Measurements from ENCODE around the gene PHRF1. TPM values are rescaled to one million over a fixed set of nuclear protein-coding genes. Genes with fewer than 3 reads are reported as not detected.

PHRF1 gene
- total and polyA plus RNA-seq, 7 experiments from 2014 or later, result 6.2 to 55.2 (median 47.5) TPM

DNA sequence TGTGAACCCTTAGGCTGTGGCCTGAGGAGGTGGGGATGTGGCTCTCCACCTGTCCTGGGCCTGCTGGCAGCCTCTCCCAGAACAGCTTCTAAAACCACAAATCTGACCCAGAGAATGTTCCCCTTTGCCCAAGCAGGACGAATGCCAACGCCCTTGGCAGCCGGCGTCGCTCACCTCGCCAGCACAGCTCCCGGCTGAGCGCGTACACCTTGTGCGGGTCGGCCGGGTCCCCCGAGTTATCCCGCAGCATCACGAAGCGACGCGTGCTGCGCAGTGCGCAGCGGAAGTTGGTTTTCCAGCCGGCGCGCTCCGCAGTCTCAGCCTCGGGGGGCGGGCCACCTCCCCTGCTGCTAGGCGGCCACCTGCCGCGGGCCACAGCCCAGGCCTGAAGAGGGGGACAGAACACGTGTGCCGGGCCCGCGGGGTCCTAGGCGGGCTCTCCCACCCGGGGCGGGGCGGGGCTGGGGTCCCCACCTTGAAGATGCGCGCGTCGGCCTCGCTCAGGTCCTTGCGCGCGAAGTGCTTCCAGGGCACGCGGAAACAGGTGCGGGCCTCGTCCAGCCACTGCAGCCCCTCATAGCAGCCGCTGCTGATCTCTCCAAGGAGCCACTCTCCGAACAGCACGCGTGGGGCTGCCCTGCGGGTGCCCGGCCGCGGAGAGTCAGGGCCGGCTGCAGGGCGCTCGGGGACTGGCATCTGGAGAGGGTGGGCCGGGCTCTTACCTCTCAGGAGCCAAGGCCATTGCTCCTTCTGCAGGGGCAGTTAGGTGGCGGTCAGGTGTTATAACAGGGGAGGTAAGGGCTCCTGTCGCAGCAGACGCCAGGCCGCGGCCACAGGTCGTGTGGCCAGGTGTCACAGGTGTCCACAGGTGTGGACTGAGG is 38.6 kb downstream of the PHRF1 start:
- H3K36me3 Mint-ChIP-seq, result peaks cover 0 to 13% (median 0%) of the 10 kb centered on the region in 5 donors
- H3K27ac Mint-ChIP-seq, result peak overlapping the region; percentile 83 to 97 (median 91)
- H3K4me3 Mint-ChIP-seq, result peak overlapping the region; percentile 80 to 94 (median 92)
- H3K9me3 Mint-ChIP-seq, result peaks cover 0 to 2% (median 0%) of the 10 kb centered on the region in 11 donors
- Histone ChIP-seq H3K27me3 (ENCODE audit: control insufficient read depth in 2 of 2, insufficient read depth in 2 of 2, low read length in 2 of 2) (no peaks in the 10 kb centered on the region), H3K36me3 (ENCODE audit: control insufficient read depth in 2 of 3, insufficient read depth in 3 of 3, low read length in 3 of 3) (peaks cover 0 to 42% (median 22%) of the 10 kb centered on the region in 3 experiments), H3K4me1 (ENCODE audit: control insufficient read depth in 2 of 2, insufficient read depth in 2 of 2, low read length in 2 of 2) (peaks cover 8 to 22% of the 10 kb centered on the region in 2 donors), H3K27ac (ENCODE audit: low read depth, low read length) (peak overlapping the region; percentile 95), H3K9me3 (ENCODE audit: control insufficient read depth in 2 of 3, low read length in 3 of 3) (no peaks in the 10 kb centered on the region), H3K4me3 (ENCODE audit: low read length) (peak overlapping the region; percentile 97)
- H3K27me3 Mint-ChIP-seq, result no peaks in the 10 kb centered on the region
- POLR2A ChIA-PET, result interaction anchor here (0.6 to 2.5 kb wide), 14 partner anchors 14 to 390 kb away, joined by 3 to 14 read pairs (median 3); partner anchors contain the start of genes HRAS, PHRF1 and TALDO1
- peaks cover 0 to 22% (median 15%) of the 10 kb centered on the region in 7 donors for H3K4me1 Mint-ChIP-seq
- intact Hi-C loops (cut with micrococcal nuclease), result loop anchor here (1.0 kb wide), 5 partner anchors 27 to 108 kb away; partner anchors contain the start of genes DEAF1 (in 2 of the 2), TMEM80 (in 2 of the 2), LMNTD2 (in 1 of the 2) and PHRF1 (in 1 of the 2)
- CTCF ChIA-PET, result no interaction called here
- DNase-seq (peak in 1 of 9 donors; percentile 42), ATAC-seq (no peak)

DNA sequence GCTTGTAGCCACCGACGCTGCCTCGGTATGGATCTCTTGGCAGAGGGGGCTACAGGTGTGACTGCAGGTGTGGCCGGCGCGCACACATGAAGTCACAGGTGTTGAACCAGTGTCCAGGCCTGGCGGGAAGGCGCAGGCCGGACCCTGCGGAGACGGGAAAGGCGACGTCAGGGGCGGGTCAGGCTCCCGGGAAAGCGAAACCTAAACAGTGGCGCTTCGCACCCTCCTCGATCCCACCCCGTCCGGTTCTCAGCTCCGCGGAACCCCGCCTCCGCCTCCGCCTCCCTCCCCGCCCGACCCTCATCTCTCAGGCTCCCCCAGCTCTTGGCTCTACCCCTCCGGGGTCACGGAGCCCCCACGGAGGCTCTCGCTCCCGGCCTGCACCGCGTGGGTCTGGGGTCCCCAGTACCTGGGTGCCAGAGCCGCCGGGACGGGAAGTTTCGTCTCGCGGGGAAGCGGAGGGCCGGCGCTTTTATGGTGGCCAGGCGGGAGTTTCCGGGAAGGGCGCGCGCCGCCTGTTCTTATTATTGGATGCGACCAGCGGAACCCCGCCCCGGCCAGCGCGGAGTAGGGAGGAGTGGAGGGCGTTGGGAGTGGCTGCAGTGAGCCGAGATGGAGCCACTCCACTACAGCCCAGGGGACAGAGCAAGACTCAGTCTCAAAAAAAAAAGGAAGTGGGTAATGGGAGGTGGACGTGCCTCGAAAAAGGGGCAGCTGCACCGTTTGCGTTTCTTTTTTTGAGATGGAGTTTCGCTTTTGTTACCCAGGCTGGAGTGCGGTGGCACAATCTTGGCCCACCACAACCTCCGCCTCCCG is 39.4 kb downstream of the PHRF1 start, which contains the start of gene IRF7:
Gene IRF7, minus strand, starts transcription at position 447 of the 816 bp plus-strand sequence. CDS start 586 bp downstream, outside the sequence.
- CTCF ChIA-PET, result interaction anchor here (0.6 kb wide), 1 partner anchor 1037 kb away, joined by 3 read pairs; no protein-coding TSS in a partner anchor
- POLR2A ChIA-PET, result interaction anchor here (0.6 to 1.5 kb wide), 11 partner anchors 15 to 408 kb away, joined by 3 to 6 read pairs (median 3); partner anchors contain the start of genes BET1L, HRAS, PHRF1 and RIC8A
- H3K4me3 ChIP-seq (ENCODE audit: low read length), result peak within 1 kb of the TSS; percentile 97
- ATAC-seq, result peak; percentile 91
- peak within 1 kb of the TSS; percentile 83 to 97 (median 93) for H3K27ac Mint-ChIP-seq
- peaks cover 0 to 13% (median 0%) of the 10 kb centered on the region in 5 donors for H3K36me3 Mint-ChIP-seq
- H3K9me3 Mint-ChIP-seq, result peaks cover 0 to 2% (median 0%) of the 10 kb centered on the region in 11 donors
- intact Hi-C loops (cut with micrococcal nuclease), result loop anchor here (1.0 to 2.0 kb wide), 8 partner anchors 27 to 194 kb away; partner anchors contain the start of genes DEAF1 (in 2 of the 2), TMEM80 (in 2 of the 2), LMNTD2 (in 1 of the 2) and PHRF1 (in 1 of the 2)
- no peaks in the 10 kb centered on the region for H3K27me3 Mint-ChIP-seq
- peaks cover 0 to 34% (median 17%) of the 10 kb centered on the region in 3 experiments for H3K36me3 ChIP-seq (ENCODE audit: control insufficient read depth in 2 of 3, insufficient read depth in 3 of 3, low read length in 3 of 3)
- peaks cover 8 to 22% of the 10 kb centered on the region in 2 donors for H3K4me1 ChIP-seq (ENCODE audit: control insufficient read depth in 2 of 2, insufficient read depth in 2 of 2, low read length in 2 of 2)
- DNase-seq, result peak; percentile 70 to 91 (median 76)
- H3K4me3 Mint-ChIP-seq, result peak within 1 kb of the TSS; percentile 80 to 94 (median 92)
- no peaks in the 10 kb centered on the region for H3K27me3 ChIP-seq (ENCODE audit: control insufficient read depth in 2 of 2, insufficient read depth in 2 of 2, low read length in 2 of 2)
- H3K27ac ChIP-seq (ENCODE audit: low read depth, low read length), result peak within 1 kb of the TSS; percentile 95
- peaks cover 0 to 22% (median 15%) of the 10 kb centered on the region in 7 donors for H3K4me1 Mint-ChIP-seq
- no peaks in the 10 kb centered on the region for H3K9me3 ChIP-seq (ENCODE audit: control insufficient read depth in 2 of 3, low read length in 3 of 3)

DNA sequence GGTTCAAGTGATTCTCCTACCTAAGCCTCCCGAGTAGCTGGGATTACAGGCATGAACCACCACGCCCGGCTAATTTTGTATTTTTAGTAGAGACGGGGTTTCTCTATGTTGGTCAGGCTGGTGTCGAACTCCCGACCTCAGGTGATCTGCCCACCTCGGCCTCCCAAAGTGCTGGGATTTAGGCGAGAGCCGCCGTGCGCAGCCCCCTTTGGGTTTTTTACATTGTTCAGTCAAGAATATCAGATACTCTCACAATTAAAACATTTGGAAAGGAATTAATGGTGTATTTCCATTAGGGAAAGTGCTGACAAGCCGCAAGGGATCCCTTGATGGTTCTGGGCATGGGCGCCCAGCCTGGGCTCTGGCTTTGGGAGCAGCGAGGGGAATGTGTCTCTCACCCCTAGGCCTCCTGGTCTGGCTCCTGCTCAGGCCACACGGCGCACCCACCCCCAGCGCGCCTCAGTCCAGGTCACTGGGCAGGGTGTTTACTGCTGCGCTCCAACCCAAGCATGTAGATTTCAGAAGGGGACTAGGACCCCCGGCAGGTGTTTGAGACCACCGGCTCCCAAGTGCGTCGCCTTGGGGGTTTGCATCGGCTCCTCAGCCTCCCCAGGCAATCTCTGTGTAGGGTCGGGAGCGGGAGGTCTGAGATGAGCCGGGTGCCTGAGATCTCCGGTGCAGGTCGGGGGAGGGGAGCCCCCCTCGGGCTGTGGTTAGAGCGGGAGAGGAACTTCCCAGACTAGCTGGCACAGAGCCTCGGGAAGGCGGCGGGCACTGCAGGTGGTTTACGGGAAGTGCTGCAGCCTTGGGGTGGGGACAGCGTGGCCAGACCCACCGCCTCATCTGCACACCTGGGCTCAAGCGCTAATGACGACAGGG is 40.3 kb downstream of the PHRF1 start:
- ATAC-seq (no peak), DNase-seq (no peak)
- Histone ChIP-seq H3K36me3 (ENCODE audit: control insufficient read depth in 2 of 3, insufficient read depth in 3 of 3, low read length in 3 of 3) (peaks cover 0 to 26% (median 9%) of the 10 kb centered on the region in 3 experiments), H3K27ac (ENCODE audit: low read depth, low read length) (peak overlapping the region; percentile 95), H3K4me1 (ENCODE audit: control insufficient read depth in 2 of 2, insufficient read depth in 2 of 2, low read length in 2 of 2) (peaks cover 8 to 22% of the 10 kb centered on the region in 2 donors), H3K27me3 (ENCODE audit: control insufficient read depth in 2 of 2, insufficient read depth in 2 of 2, low read length in 2 of 2) (no peaks in the 10 kb centered on the region), H3K9me3 (ENCODE audit: control insufficient read depth in 2 of 3, low read length in 3 of 3) (no peaks in the 10 kb centered on the region), H3K4me3 (ENCODE audit: low read length) (peak overlapping the region; percentile 97)
- Mint-ChIP-seq H3K27me3 (no peaks in the 10 kb centered on the region), H3K4me3 (peak overlapping the region; percentile 80 to 94 (median 92)), H3K4me1 (peaks cover 0 to 22% (median 15%) of the 10 kb centered on the region in 7 donors), H3K9me3 (peaks cover 0 to 2% (median 0%) of the 10 kb centered on the region in 11 donors), H3K36me3 (peaks cover 0 to 13% (median 0%) of the 10 kb centered on the region in 5 donors), H3K27ac (peak overlapping the region; percentile 83 to 97 (median 93))
- POLR2A ChIA-PET, result interaction anchor here (0.6 to 1.5 kb wide), 4 partner anchors 75 to 409 kb away, joined by 3 to 6 read pairs (median 3); partner anchors contain the start of genes BET1L, HRAS and RIC8A
- CTCF ChIA-PET, result interaction anchor here (0.6 kb wide), 1 partner anchor 1036 kb away, joined by 3 read pairs; no protein-coding TSS in a partner anchor
- intact Hi-C loops (cut with micrococcal nuclease), result loop anchor here (1.0 to 2.0 kb wide), 3 partner anchors 62 to 193 kb away; partner anchors contain the start of gene RPLP2 (in 1 of the 2)

DNA sequence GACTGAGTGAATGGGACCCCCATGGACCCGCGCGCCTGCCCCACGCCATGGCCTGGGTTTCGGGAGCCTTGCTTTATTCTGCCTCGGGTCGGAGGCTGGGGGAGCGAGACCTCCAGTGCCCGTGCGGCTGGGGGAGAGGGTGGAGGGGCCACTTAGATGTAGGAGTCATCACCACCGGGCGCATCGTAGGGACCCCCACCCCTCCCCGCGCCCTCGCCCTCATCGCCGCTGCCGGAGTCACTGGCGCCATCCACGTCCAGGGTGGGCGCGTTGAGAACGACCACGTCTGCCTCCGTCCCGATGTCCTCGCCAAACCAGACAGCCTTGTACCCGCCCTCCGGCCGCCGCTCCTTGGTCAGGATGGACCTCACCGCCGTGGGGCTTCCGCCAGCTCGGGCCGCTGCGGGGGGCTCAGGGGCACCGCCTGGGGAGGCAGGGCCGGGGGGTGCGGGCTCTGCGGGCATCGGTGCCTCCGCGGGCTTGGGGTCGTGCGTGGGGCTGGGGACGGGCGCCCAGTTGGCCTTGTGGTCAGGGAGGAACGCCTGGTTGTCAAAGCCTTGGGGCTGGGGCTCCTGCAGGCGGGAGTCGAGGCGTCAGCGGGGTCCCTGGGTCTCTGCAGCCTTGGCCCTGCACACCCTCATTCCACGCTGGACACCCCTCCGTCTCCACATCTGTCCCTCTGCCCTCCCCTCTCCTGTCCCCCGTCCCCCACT is 41.1 kb downstream of the PHRF1 start:
- H3K27me3 Mint-ChIP-seq, result no peaks in the 10 kb centered on the region
- peaks cover 0 to 18% (median 13%) of the 10 kb centered on the region in 7 donors for H3K4me1 Mint-ChIP-seq
- CTCF ChIA-PET, result no interaction called here
- H3K27ac ChIP-seq (ENCODE audit: low read depth, low read length), result no peak overlapping the region
- POLR2A ChIA-PET, result no interaction called here
- peak in 2 of 9 donors; percentile 8 to 21 for DNase-seq
- no peaks in the 10 kb centered on the region for H3K9me3 ChIP-seq (ENCODE audit: control insufficient read depth in 2 of 3, low read length in 3 of 3)
- H3K36me3 Mint-ChIP-seq, result peaks cover 0 to 11% (median 0%) of the 10 kb centered on the region in 5 donors
- intact Hi-C loops (cut with micrococcal nuclease), result loop anchor here in 1 of 2 donors (2.0 kb wide), 1 partner anchor 63 kb away; no protein-coding TSS in a partner anchor
- H3K4me3 ChIP-seq (ENCODE audit: low read length), result no peak overlapping the region
- no peaks in the 10 kb centered on the region for H3K27me3 ChIP-seq (ENCODE audit: control insufficient read depth in 2 of 2, insufficient read depth in 2 of 2, low read length in 2 of 2)
- peaks cover 0 to 18% (median 8%) of the 10 kb centered on the region in 3 experiments for H3K36me3 ChIP-seq (ENCODE audit: control insufficient read depth in 2 of 3, insufficient read depth in 3 of 3, low read length in 3 of 3)
- H3K4me1 ChIP-seq (ENCODE audit: control insufficient read depth in 2 of 2, insufficient read depth in 2 of 2, low read length in 2 of 2), result peaks cover 8 to 22% of the 10 kb centered on the region in 2 donors
- H3K9me3 Mint-ChIP-seq, result peaks cover 0 to 2% (median 0%) of the 10 kb centered on the region in 11 donors
- no peak for ATAC-seq
- peak overlapping the region in 2 of 9 donors; percentile 91 to 95 for H3K27ac Mint-ChIP-seq
- H3K4me3 Mint-ChIP-seq, result peak overlapping the region in 2 of 10 donors; percentile 80 to 92
